H1 (cell line): ENCODE data around the gene PLEKHA1. TPM values are rescaled to one million over a fixed set of nuclear protein-coding genes. Genes with fewer than 3 reads are reported as not detected.

Experiments
- CTCF ChIA-PET: fragments of 300-600 bp; sonication (Branson Sonifier 250); formaldehyde crosslinking; loops from one replicate; lab custom pipeline; 2021; ENCODE audit not compliant: partially characterized antibody; lab: Charles Lee
- POLR2A ChIA-PET: fragments of 300-600 bp; sonication (Branson Sonifier 250); formaldehyde crosslinking; loops from one replicate; lab custom pipeline; 2021; ENCODE audit warnings: inconsistent platforms; ENCODE audit not compliant: partially characterized antibody; lab: Charles Lee
- DNase-seq, 2 experiments: peaks; one replicate each; pipeline versions ENCODE4 v3.0.0 to v3.0.0-alpha.2; 2010 to 2022; ENCODE audit warnings: low spot score in 2 of 2, low read depth in 1 of 2, mixed read lengths in 1 of 2
- FAIRE-seq: peaks from 2 replicates; lab custom pipeline; 2011; peaks lifted over from hg19 to GRCh38; lab: Jason Lieb, UNC
- H2AFZ ChIP-seq: 2 replicates; pipeline ENCODE4 v1.8.1; 2012; ENCODE audit warnings: low read length, inconsistent platforms
- H2AK5ac ChIP-seq: 2 replicates; pipeline ENCODE4 v1.6.1; 2013; ENCODE audit warnings: low read depth, low read length
- H2BK120ac ChIP-seq: replicated peaks from 2 replicates; pipeline ENCODE3; 2013; ENCODE audit warnings: low read depth, low read length, inconsistent platforms
- H2BK12ac ChIP-seq: 2 replicates; pipeline ENCODE4 v1.6.1; 2013; ENCODE audit warnings: low read depth, low read length
- H2BK15ac ChIP-seq: 2 replicates; pipeline ENCODE4 v1.6.1; 2013; ENCODE audit warnings: low read length
- H2BK20ac ChIP-seq: 2 replicates; pipeline ENCODE4 v1.6.1; 2013; ENCODE audit warnings: low read length
- H2BK5ac ChIP-seq: 2 replicates; pipeline ENCODE4 v1.6.1; 2013; ENCODE audit warnings: low read depth, low read length
- H3K14ac ChIP-seq: 2 replicates; pipeline ENCODE4 v1.6.1; 2013; ENCODE audit warnings: inconsistent platforms; ENCODE audit not compliant: insufficient read length
- H3K18ac ChIP-seq: 2 replicates; pipeline ENCODE4 v1.6.1; 2013; ENCODE audit warnings: low read length; ENCODE audit errors: extremely low read depth
- H3K23ac ChIP-seq: 2 replicates; pipeline ENCODE4 v1.6.1; 2013; ENCODE audit warnings: inconsistent platforms; ENCODE audit not compliant: insufficient read length
- H3K23me2 ChIP-seq: 2 replicates; pipeline ENCODE4 v1.6.1; 2013; ENCODE audit warnings: low read depth, low read length
- H3K27ac ChIP-seq: 2 replicates; pipeline ENCODE4 v1.6.1; 2011; ENCODE audit warnings: low read depth, low read length, inconsistent platforms
- H3K27me3 ChIP-seq, 4 experiments: replicated peaks in 1 of 4; 1 replicate in 1 of 4; 2 replicates in 3 of 4; pipeline versions ENCODE4 v1.6.1 to v1.8.1; 2011 to 2013; ENCODE audit warnings: low read length in 3 of 4, mild to moderate bottlenecking in 3 of 4, inconsistent platforms in 2 of 4, mixed read lengths in 2 of 4, moderate library complexity in 1 of 4; ENCODE audit not compliant: control insufficient read depth in 3 of 4, insufficient read depth in 3 of 4; ENCODE audit errors: extremely low read depth in 1 of 4
- H3K36me3 ChIP-seq, 4 experiments: 2 replicates each; pipeline versions ENCODE4 v1.6.1 to v1.8.1; 2011 to 2013; ENCODE audit warnings: mild to moderate bottlenecking in 4 of 4, low read length in 3 of 4, moderate library complexity in 2 of 4, control low read depth in 1 of 4, inconsistent platforms in 1 of 4; ENCODE audit not compliant: insufficient read depth in 4 of 4, control insufficient read depth in 2 of 4
- H3K4ac ChIP-seq: replicated peaks from 2 replicates; pipeline ENCODE3; 2013; ENCODE audit warnings: low read length, low read depth, mixed read lengths, inconsistent platforms; ENCODE audit not compliant: insufficient read length
- H3K4me1 ChIP-seq, 4 experiments: replicated peaks in 1 of 4; 1 replicate in 1 of 4; 2 replicates in 3 of 4; pipeline versions ENCODE4 v1.6.1 to v1.8.1; 2011 to 2013; ENCODE audit warnings: low read length in 3 of 4, inconsistent platforms in 2 of 4, mixed read lengths in 1 of 4; ENCODE audit not compliant: insufficient read depth in 4 of 4, control insufficient read depth in 3 of 4
- H3K4me2 ChIP-seq, 2 experiments: 2 replicates each; pipeline versions ENCODE4 v1.6.1 to v1.8.1; 2011 to 2013; ENCODE audit warnings: low read depth in 2 of 2, low read length in 2 of 2, control low read depth in 1 of 2, inconsistent platforms in 1 of 2, mild to moderate bottlenecking in 1 of 2; ENCODE audit not compliant: insufficient read depth in 1 of 2
- H3K4me3 ChIP-seq, 4 experiments: fragments of 200-600, 300-600 bp in 1 of 4; sonication (generic), shearing (Covaris generic), sonication (Bioruptor Twin) in 1 of 4; 2 replicates each; pipeline versions ENCODE4 v1.5.1 to v1.8.1; 2011 to 2016; ENCODE audit warnings: low read length in 4 of 4, low read depth in 3 of 4, control low read depth in 2 of 4, inconsistent platforms in 2 of 4, mild to moderate bottlenecking in 2 of 4, mixed read lengths in 1 of 4, moderate library complexity in 1 of 4; ENCODE audit not compliant: insufficient read depth in 2 of 4; ENCODE audit errors: extremely low read depth in 1 of 4
- H3K56ac ChIP-seq: replicated peaks from 2 replicates; pipeline ENCODE3; 2013; ENCODE audit warnings: low read depth, mild to moderate bottlenecking, mixed read lengths, low read length, inconsistent platforms; ENCODE audit not compliant: insufficient read length
- H3K79me1 ChIP-seq: 2 replicates; pipeline ENCODE4 v1.6.1; 2013; ENCODE audit warnings: low read depth, low read length, control low read depth
- H3K79me2 ChIP-seq, 2 experiments: 2 replicates each; pipeline versions ENCODE4 v1.6.1 to v1.8.1; 2012 to 2013; ENCODE audit warnings: low read length in 2 of 2, mild to moderate bottlenecking in 2 of 2, inconsistent platforms in 1 of 2; ENCODE audit not compliant: insufficient read depth in 2 of 2, control insufficient read depth in 1 of 2
- H3K9ac ChIP-seq, 4 experiments: replicated peaks in 1 of 4; 1 replicate in 1 of 4; 2 replicates in 3 of 4; pipeline versions ENCODE4 v1.6.1 to v1.8.1; 2011 to 2013; ENCODE audit warnings: low read depth in 3 of 4, low read length in 3 of 4, control low read depth in 2 of 4, mild to moderate bottlenecking in 2 of 4, moderate library complexity in 2 of 4, inconsistent platforms in 1 of 4; ENCODE audit errors: extremely low read depth in 1 of 4
- H3K9me3 ChIP-seq, 2 experiments: 2 replicates each; pipeline versions ENCODE4 v1.6.1 to v1.8.1; 2012 to 2013; ENCODE audit warnings: mild to moderate bottlenecking in 2 of 2, moderate library complexity in 2 of 2, control low read depth in 1 of 2, inconsistent platforms in 1 of 2, low read depth in 1 of 2, low read length in 1 of 2, mixed read lengths in 1 of 2; ENCODE audit not compliant: insufficient read depth in 2 of 2
- H4K20me1 ChIP-seq, 2 experiments: replicated peaks in 1 of 2; 2 replicates each; pipeline versions ENCODE3 to v1.8.1; 2011 to 2013; ENCODE audit warnings: inconsistent platforms in 2 of 2, low read length in 2 of 2, mild to moderate bottlenecking in 1 of 2; ENCODE audit not compliant: insufficient read depth in 2 of 2, control insufficient read depth in 1 of 2
- H4K5ac ChIP-seq: 2 replicates; pipeline ENCODE4 v1.6.1; 2013; ENCODE audit warnings: low read length, low read depth, mixed read lengths, inconsistent platforms; ENCODE audit not compliant: insufficient read length
- H4K8ac ChIP-seq: 2 replicates; pipeline ENCODE4 v1.8.0; 2013; ENCODE audit warnings: mild to moderate bottlenecking, moderate library complexity, low read length, inconsistent platforms; ENCODE audit not compliant: insufficient read depth; ENCODE audit errors: extremely low read depth
- H4K91ac ChIP-seq: replicated peaks from 2 replicates; pipeline ENCODE3; 2013; ENCODE audit warnings: low read length, mixed read lengths, inconsistent platforms; ENCODE audit not compliant: insufficient read length
- ATF3 ChIP-seq: IDR thresholded peaks from 2 replicates; pipeline ENCODE4 v1.6.1; 2011; ENCODE audit warnings: low read depth, mild to moderate bottlenecking, low read length; ENCODE audit not compliant: insufficient read depth
- CHD1 ChIP-seq: IDR thresholded peaks from 2 replicates; pipeline ENCODE4 v1.6.1; 2012; ENCODE audit warnings: low read depth, low read length, improper control_type of control experiment
- CHD2 ChIP-seq: IDR thresholded peaks from 2 replicates; pipeline ENCODE4 v1.6.1; 2012; ENCODE audit warnings: low read length, improper control_type of control experiment
- CREB1 ChIP-seq: IDR thresholded peaks from 2 replicates; pipeline ENCODE4 v1.6.1; 2012; ENCODE audit warnings: inconsistent platforms
- GTF2F1 ChIP-seq: IDR thresholded peaks from 2 replicates; pipeline ENCODE4 v1.6.1; 2012; ENCODE audit warnings: low read depth, low read length, improper control_type of control experiment, borderline replicate concordance
- POLR2A ChIP-seq, 2 experiments: IDR thresholded peaks; 1 replicate in 1 of 2; 2 replicates in 1 of 2; pipeline ENCODE4 v1.6.1; 2011; ENCODE audit warnings: low read depth in 2 of 2, low read length in 2 of 2, mild to moderate bottlenecking in 2 of 2; ENCODE audit errors: control extremely low read depth in 1 of 2
- POU5F1 ChIP-seq: IDR thresholded peaks from 2 replicates; pipeline ENCODE4 v1.6.1; 2011; ENCODE audit warnings: low read depth, mild to moderate bottlenecking, low read length, moderate library complexity
- RAD21 ChIP-seq, 2 experiments: IDR thresholded peaks in 1 of 2; conservative IDR thresholded peaks in 1 of 2; 2 replicates each; pipeline ENCODE4 v1.6.1; 2011; ENCODE audit warnings: low read depth in 2 of 2, low read length in 2 of 2, improper control_type of control experiment in 1 of 2, inconsistent platforms in 1 of 2, mild to moderate bottlenecking in 1 of 2, moderate library complexity in 1 of 2
- SAP30 ChIP-seq: fragments of 300-600 bp; sonication (generic); IDR thresholded peaks from 2 replicates; pipeline ENCODE4 v1.7.1; 2012; ENCODE audit warnings: low read length, moderate library complexity, mild to moderate bottlenecking, inconsistent platforms; ENCODE audit not compliant: insufficient read depth, insufficient replicate concordance
- SP1 ChIP-seq: IDR thresholded peaks from 2 replicates; pipeline ENCODE4 v1.6.1; 2011; ENCODE audit warnings: low read depth, low read length
- SP2 ChIP-seq: IDR thresholded peaks from 2 replicates; pipeline ENCODE4 v1.6.1; 2012; ENCODE audit warnings: mild to moderate bottlenecking, low read length, inconsistent platforms
- SP4 ChIP-seq: IDR thresholded peaks from 2 replicates; pipeline ENCODE4 v1.6.1; 2012; ENCODE audit warnings: low read length, inconsistent platforms
- SUZ12 ChIP-seq: fragments of 200-600 bp; sonication (generic); IDR thresholded peaks from 2 replicates; pipeline ENCODE4 v1.6.1; 2012; ENCODE audit warnings: mild to moderate bottlenecking, inconsistent platforms, low read length, moderate library complexity, mixed read lengths
- WGBS, 2 experiments: shearing (Covaris generic) in 1 of 2; methylation state at CpG; one replicate each; pipeline versions ENCODE4 v1.1.6 to v1.1.7; 2013 to 2015; ENCODE audit warnings: low lambda C conversion rate in 2 of 2, mixed read lengths in 2 of 2, inconsistent platforms in 1 of 2, low coverage in 1 of 2, missing lambda C conversion rate in 1 of 2; ENCODE audit not compliant: insufficient replicate concordance in 2 of 2, insufficient coverage in 1 of 2, insufficient read length in 1 of 2; ENCODE audit errors: extremely low coverage in 1 of 2, missing lambda C conversion rate in 1 of 2; 5-methylcytosine and 5-hydroxymethylcytosine counted together
- polyA plus RNA-seq, 7 experiments: library from polyadenylated mRNA; depleted of rRNA in 3 of 7; stranded (reverse) in 5 of 7; unstranded in 2 of 7; fragments of >200 nt in 5 of 7; fragments of 200-250 nt in 2 of 7; gene quantifications; 1 replicate in 5 of 7; 2 replicates in 1 of 7; 4 replicates in 1 of 7; pipeline versions ENCODE4 v1.2.1 to v1.2.3, GENCODE V29; 2011 to 2013; ENCODE audit warnings: missing spikeins in 2 of 7, mixed read lengths in 2 of 7
- total RNA-seq: library from RNA; stranded (reverse); fragmentation: NEBNext Ultra II Directional; extraction: Animal tissue kit (Norgen Biotek cat#: 25700); gene quantifications from 2 replicates; pipeline ENCODE4 v1.2.1, GENCODE V29; 2021

The PLEKHA1 gene
- total and polyA plus RNA-seq, 2 of the 8 experiments (the other 6 are each of a cell fraction or from before 2014, with no cell fraction given) = 15.6 to 39.7 TPM

GRCh38 chr10:122465401-122466040 is 91.0 kb downstream of the PLEKHA1 start:
- peaks cover 0 to 8% (median 2%) of the 10 kb centered on the region in 4 experiments; a peak in 3 of 7 replicates for H3K4me1 ChIP-seq
- no peak overlapping the region for H3K56ac ChIP-seq
- H4K20me1 ChIP-seq = peaks cover 3 to 5% of the 10 kb centered on the region in 2 experiments
- peaks cover 22 to 36% (median 31%) of the 10 kb centered on the region in 4 experiments; a peak in 6 of 7 replicates for H3K27me3 ChIP-seq
- no peak overlapping the region for H4K91ac ChIP-seq
- H3K36me3 ChIP-seq = peaks cover 0 to 6% (median 0%) of the 10 kb centered on the region in 4 experiments; a peak in 1 of 8 replicates
- no peak overlapping the region for H2AFZ ChIP-seq
- no peaks in the 10 kb centered on the region; the same call in 1 of the 2 replicates for H3K79me1 ChIP-seq
- DNase-seq (no peak), FAIRE-seq (no peak)
- H3K18ac ChIP-seq = no peak overlapping the region
- no peaks in the 10 kb centered on the region for H3K79me2 ChIP-seq
- no peak overlapping the region for H2BK15ac ChIP-seq
- no peak overlapping the region for H2BK12ac ChIP-seq
- no peak overlapping the region for H2BK20ac ChIP-seq
- no peak overlapping the region for H3K14ac ChIP-seq
- H3K9me3 ChIP-seq = no peaks in the 10 kb centered on the region
- H4K8ac ChIP-seq = no peak overlapping the region
- 90% methylated on average over 6 of the region's 6 CpGs; no CpG with 5 or more reads in 1 of the 2 experiments for WGBS, 2 experiments
- ChIA-PET CTCF (interaction anchor here (1.1 to 1.7 kb wide), 5 partner anchors 8 to 99 kb away, joined by 3 to 5 read pairs (median 3); no protein-coding TSS in a partner anchor), POLR2A (no interaction called here)
- H3K23me2 ChIP-seq = peaks cover 17% of the 10 kb centered on the region; the same call in 1 of the 2 replicates
- H3K23ac ChIP-seq = no peak overlapping the region
- H2BK120ac ChIP-seq = no peak overlapping the region
- H3K9ac ChIP-seq = no peak overlapping the region
- no peak overlapping the region for H4K5ac ChIP-seq
- H2AK5ac ChIP-seq = no peak overlapping the region
- no peak overlapping the region for H2BK5ac ChIP-seq
- H3K4me3 ChIP-seq = no peak overlapping the region
- H3K4me2 ChIP-seq = no peak overlapping the region
- no peak overlapping the region for H3K27ac ChIP-seq
- H3K4ac ChIP-seq = no peak overlapping the region
- no peak for TF ChIP-seq SP4
- TF ChIP-seq CREB1 = no peak
- TF ChIP-seq RAD21 (IDR thresholded peaks at IDR 0.05 in 1 of 2, conservative IDR thresholded peaks at IDR 0.05 in 1 of 2; ENCODE audit: low read depth in 2 of 2, low read length in 2 of 2) = no peak
- TF ChIP-seq SAP30 = no peak
- no peak for TF ChIP-seq CHD1
- no peak for TF ChIP-seq CHD2
- TF ChIP-seq POLR2A (IDR thresholded peaks at IDR 0.05; ENCODE audit: control extremely low read depth in 1 of 2, low read depth in 2 of 2, low read length in 2 of 2) = no peak
- TF ChIP-seq GTF2F1 = no peak
- TF ChIP-seq ATF3 = no peak
- no peak for TF ChIP-seq SP1
- TF ChIP-seq SP2 = no peak
- TF ChIP-seq SUZ12 = no peak
- TF ChIP-seq POU5F1 = no peak
